Germinal center (tissue), 1 donor: Measurements from ENCODE around the gene GLB1L3.
"Not testable (repeated sequence)": the region's sequence is repeated elsewhere in the genome, so short reads cannot be mapped to it uniquely, and the experiment has no call there.

Experiments
- DNase-seq: peaks from one replicate; pipeline ENCODE4 v3.0.0; 2012; ENCODE audit warnings: mixed read lengths, low spot score

GLB1L3 gene

GRCh38 chr11:134275188-134275533 is 1.0 kb upstream of the GLB1L3 start:
- no peak for DNase-seq

GRCh38 chr11:134276396-134277182 is 410 bp downstream of the GLB1L3 start:
- no peak for DNase-seq

GRCh38 chr11:134277183-134278001 is 1.2 kb downstream of the GLB1L3 start:
- no peak for DNase-seq

GRCh38 chr11:134278356-134278755 is 2.2 kb downstream of the GLB1L3 start:
- DNase-seq = no peak

- DNase-seq = not testable (repeated sequence)
Measured at GRCh38 chr11:134281635-134282034, 5.5 kb downstream of the GLB1L3 start.

GRCh38 chr11:134282121-134283045 is 6.2 kb downstream of the GLB1L3 start:
- DNase-seq = no peak

GRCh38 chr11:134283461-134284230 is 7.5 kb downstream of the GLB1L3 start:
- no peak for DNase-seq

- not testable (repeated sequence) for DNase-seq
Measured at GRCh38 chr11:134284349-134284748, 8.2 kb downstream of the GLB1L3 start.

GRCh38 chr11:134287561-134287960 is 11.4 kb downstream of the GLB1L3 start:
- DNase-seq = no peak

GRCh38 chr11:134288486-134288885 is 12.3 kb downstream of the GLB1L3 start:
- DNase-seq = no peak

- DNase-seq = no peak
Measured at GRCh38 chr11:134289167-134289566, 13.0 kb downstream of the GLB1L3 start.

GRCh38 chr11:134289789-134290188 is 13.6 kb downstream of the GLB1L3 start:
- no peak for DNase-seq

GRCh38 chr11:134290646-134291045 is 14.5 kb downstream of the GLB1L3 start:
- no peak for DNase-seq

GRCh38 chr11:134291196-134291595 is 15.0 kb downstream of the GLB1L3 start:
- DNase-seq = no peak

- no peak for DNase-seq
Measured at GRCh38 chr11:134292661-134293060, 16.5 kb downstream of the GLB1L3 start.

GRCh38 chr11:134293119-134294113 is 17.2 kb downstream of the GLB1L3 start:
- no peak for DNase-seq

- DNase-seq = no peak
Measured at GRCh38 chr11:134294664-134295063, 18.5 kb downstream of the GLB1L3 start.

GRCh38 chr11:134312223-134312622 is 36.0 kb downstream of the GLB1L3 start:
- DNase-seq = no peak

GRCh38 chr11:134312807-134313206 is 36.6 kb downstream of the GLB1L3 start:
- DNase-seq = no peak

- DNase-seq = no peak
Measured at GRCh38 chr11:134313379-134313778, 37.2 kb downstream of the GLB1L3 start.
